ENCODE data around the gene RNU7-1. TPM values are rescaled to one million over a fixed set of nuclear protein-coding genes. Genes with fewer than 3 reads are reported as not detected.
A peak's percentile ranks its signal among the peaks of the same experiment; 100 is the strongest.

Gene RNU7-1
- total RNA-seq, 1 experiment from 2014 or later = not detected

DNA sequence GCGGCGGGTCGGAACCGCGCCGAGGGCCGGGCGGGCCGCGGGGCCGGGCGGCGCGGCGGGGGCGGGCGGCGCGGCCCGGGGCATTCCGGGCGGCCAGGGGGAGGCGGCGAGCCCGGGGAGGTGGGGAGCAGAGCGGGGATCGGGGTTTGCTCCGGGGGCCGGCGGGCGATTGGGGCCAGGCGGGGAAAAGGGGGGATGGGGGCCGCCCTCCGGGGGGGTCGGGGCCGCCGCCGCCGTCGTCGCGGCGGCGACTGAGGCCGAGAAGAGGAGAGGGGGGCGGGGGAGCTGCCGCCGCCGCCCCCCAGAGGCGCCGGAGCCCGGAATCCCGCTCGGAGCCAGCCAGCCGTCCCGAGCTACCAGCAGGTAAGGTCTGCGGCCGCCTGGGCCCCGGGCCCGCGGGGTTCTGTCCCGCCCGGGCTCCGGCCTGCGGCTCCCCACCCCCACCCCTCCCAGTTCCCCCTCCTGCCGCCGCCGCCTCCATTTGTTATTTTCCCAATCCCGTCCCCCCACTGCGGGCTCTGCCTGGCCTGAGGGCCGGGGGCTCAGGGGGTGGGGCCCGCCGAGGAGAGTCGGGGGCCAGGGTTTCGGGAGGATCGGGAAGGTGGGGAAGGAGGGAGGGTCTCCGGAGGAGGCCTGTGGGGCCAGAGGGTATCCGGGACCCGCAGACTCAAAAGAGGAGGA lies 15.5 kb upstream of the RNU7-1 start:
- Mint-ChIP-seq H3K4me1 (peaks cover 58% of the 10 kb centered on the region), H3K27me3 (ENCODE audit: low read depth) (no peaks in the 10 kb centered on the region), H3K9me3 (no peaks in the 10 kb centered on the region), H3K27ac (peak overlapping the region; percentile 75; the same call in 1 of the 2 replicates), H3K36me3 (peaks cover 8% of the 10 kb centered on the region), H3K4me3 (peak overlapping the region; percentile 94)
- CTCF ChIA-PET = interaction anchor here (0.9 to 6.6 kb wide), 5 partner anchors 9 to 59 kb away, joined by 3 to 93 read pairs (median 9); partner anchors contain the start of genes C12orf57 and RNU7-1
- DNase-seq (ENCODE audit: low spot score) = no peak
- ATAC-seq = no peak
- POLR2A ChIA-PET = interaction anchor here (1.0 to 2.0 kb wide), 3 partner anchors 10 to 60 kb away, joined by 3 to 7 read pairs (median 4); no protein-coding TSS in a partner anchor
- TF ChIP-seq, protein P1, sequence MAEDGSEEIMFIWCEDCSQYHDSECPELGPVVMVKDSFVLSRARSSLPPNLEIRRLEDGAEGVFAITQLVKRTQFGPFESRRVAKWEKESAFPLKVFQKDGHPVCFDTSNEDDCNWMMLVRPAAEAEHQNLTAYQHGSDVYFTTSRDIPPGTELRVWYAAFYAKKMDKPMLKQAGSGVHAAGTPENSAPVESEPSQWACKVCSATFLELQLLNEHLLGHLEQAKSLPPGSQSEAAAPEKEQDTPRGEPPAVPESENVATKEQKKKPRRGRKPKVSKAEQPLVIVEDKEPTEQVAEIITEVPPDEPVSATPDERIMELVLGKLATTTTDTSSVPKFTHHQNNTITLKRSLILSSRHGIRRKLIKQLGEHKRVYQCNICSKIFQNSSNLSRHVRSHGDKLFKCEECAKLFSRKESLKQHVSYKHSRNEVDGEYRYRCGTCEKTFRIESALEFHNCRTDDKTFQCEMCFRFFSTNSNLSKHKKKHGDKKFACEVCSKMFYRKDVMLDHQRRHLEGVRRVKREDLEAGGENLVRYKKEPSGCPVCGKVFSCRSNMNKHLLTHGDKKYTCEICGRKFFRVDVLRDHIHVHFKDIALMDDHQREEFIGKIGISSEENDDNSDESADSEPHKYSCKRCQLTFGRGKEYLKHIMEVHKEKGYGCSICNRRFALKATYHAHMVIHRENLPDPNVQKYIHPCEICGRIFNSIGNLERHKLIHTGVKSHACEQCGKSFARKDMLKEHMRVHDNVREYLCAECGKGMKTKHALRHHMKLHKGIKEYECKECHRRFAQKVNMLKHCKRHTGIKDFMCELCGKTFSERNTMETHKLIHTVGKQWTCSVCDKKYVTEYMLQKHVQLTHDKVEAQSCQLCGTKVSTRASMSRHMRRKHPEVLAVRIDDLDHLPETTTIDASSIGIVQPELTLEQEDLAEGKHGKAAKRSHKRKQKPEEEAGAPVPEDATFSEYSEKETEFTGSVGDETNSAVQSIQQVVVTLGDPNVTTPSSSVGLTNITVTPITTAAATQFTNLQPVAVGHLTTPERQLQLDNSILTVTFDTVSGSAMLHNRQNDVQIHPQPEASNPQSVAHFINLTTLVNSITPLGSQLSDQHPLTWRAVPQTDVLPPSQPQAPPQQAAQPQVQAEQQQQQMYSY (CRISPR knock-in tag; IDR thresholded peaks at IDR 0.05) = no peak
- TF ChIP-seq, protein P2, sequence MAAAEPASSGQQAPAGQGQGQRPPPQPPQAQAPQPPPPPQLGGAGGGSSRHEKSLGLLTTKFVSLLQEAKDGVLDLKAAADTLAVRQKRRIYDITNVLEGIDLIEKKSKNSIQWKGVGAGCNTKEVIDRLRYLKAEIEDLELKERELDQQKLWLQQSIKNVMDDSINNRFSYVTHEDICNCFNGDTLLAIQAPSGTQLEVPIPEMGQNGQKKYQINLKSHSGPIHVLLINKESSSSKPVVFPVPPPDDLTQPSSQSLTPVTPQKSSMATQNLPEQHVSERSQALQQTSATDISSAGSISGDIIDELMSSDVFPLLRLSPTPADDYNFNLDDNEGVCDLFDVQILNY (CRISPR knock-in tag; IDR thresholded peaks at IDR 0.05) = no peak
- TF ChIP-seq ELF4 (CRISPR knock-in tag; IDR thresholded peaks at IDR 0.05; ENCODE audit: low read depth) (no peak), JUN (CRISPR knock-in tag; IDR thresholded peaks at IDR 0.05) (no peak), SP1 (CRISPR knock-in tag; conservative IDR thresholded peaks at IDR 0.05) (no peak), TEAD1 (CRISPR knock-in tag; IDR thresholded peaks at IDR 0.05) (no peak)

DNA sequence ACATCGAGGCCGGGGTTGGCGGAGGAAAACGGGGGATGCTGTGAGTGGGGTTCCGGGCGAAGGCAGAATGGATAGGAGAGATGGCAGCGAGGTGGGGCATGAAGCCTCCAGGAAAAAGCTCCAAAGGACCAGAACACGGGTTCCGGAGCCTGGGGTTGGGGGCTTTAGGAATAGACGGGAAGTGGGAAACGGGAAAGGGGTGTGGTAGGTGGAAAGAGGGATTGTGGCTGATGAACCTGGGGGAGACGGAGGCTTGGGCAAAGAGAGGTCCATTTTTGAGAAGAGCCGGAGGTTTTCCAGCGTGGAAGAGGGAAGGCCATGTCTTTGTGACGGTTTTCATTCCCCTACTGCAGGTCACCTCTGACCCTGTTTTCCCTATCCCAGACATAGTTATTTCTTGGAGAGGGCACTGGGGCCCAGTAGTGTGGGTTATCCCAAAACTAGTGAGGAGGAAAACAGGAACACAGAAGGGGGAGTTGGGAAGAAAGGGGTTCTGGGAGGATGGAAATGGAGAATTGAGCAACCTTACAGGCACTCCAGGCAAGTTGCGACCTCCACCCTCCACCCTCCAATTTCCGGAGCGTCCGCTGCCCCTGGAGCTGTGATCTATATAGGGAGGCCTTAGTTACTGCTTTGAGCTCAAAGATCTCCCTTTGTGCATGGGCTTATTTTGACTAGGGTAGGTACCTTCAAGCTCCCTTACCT lies 14.8 kb upstream of the RNU7-1 start:
- ChIA-PET POLR2A (interaction anchor here (1.0 to 2.0 kb wide), 4 partner anchors 9 to 60 kb away, joined by 3 to 8 read pairs (median 6); partner anchors contain the start of genes C12orf57 and RNU7-1), CTCF (interaction anchor here (0.9 to 6.6 kb wide), 8 partner anchors 8 to 90 kb away, joined by 3 to 93 read pairs (median 8); partner anchors contain the start of genes C12orf57, ENO2, LPCAT3 and RNU7-1)
- Mint-ChIP-seq H3K4me1 (peaks cover 58% of the 10 kb centered on the region), H3K27me3 (ENCODE audit: low read depth) (no peaks in the 10 kb centered on the region), H3K4me3 (peak overlapping the region; percentile 94), H3K36me3 (peaks cover 13% of the 10 kb centered on the region), H3K27ac (peak overlapping the region; percentile 75), H3K9me3 (no peaks in the 10 kb centered on the region)
- ATAC-seq = no peak
- no peak for DNase-seq (ENCODE audit: low spot score)
- TF ChIP-seq, protein P3, sequence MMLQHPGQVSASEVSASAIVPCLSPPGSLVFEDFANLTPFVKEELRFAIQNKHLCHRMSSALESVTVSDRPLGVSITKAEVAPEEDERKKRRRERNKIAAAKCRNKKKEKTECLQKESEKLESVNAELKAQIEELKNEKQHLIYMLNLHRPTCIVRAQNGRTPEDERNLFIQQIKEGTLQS (CRISPR knock-in tag; conservative IDR thresholded peaks at IDR 0.05) = no peak
- TF ChIP-seq, protein P4, sequence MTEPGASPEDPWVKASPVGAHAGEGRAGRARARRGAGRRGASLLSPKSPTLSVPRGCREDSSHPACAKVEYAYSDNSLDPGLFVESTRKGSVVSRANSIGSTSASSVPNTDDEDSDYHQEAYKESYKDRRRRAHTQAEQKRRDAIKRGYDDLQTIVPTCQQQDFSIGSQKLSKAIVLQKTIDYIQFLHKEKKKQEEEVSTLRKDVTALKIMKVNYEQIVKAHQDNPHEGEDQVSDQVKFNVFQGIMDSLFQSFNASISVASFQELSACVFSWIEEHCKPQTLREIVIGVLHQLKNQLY (CRISPR knock-in tag; IDR thresholded peaks at IDR 0.05) = no peak
- TF ChIP-seq, protein P5, sequence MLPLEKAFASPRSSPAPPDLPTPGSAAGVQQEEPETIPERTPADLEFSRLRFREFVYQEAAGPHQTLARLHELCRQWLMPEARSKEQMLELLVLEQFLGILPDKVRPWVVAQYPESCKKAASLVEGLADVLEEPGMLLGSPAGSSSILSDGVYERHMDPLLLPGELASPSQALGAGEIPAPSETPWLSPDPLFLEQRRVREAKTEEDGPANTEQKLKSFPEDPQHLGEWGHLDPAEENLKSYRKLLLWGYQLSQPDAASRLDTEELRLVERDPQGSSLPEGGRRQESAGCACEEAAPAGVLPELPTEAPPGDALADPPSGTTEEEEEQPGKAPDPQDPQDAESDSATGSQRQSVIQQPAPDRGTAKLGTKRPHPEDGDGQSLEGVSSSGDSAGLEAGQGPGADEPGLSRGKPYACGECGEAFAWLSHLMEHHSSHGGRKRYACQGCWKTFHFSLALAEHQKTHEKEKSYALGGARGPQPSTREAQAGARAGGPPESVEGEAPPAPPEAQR (CRISPR knock-in tag; IDR thresholded peaks at IDR 0.05) = no peak
- TF ChIP-seq MYBL2 (CRISPR knock-in tag; IDR thresholded peaks at IDR 0.05) = no peak
- TF ChIP-seq, protein P6, sequence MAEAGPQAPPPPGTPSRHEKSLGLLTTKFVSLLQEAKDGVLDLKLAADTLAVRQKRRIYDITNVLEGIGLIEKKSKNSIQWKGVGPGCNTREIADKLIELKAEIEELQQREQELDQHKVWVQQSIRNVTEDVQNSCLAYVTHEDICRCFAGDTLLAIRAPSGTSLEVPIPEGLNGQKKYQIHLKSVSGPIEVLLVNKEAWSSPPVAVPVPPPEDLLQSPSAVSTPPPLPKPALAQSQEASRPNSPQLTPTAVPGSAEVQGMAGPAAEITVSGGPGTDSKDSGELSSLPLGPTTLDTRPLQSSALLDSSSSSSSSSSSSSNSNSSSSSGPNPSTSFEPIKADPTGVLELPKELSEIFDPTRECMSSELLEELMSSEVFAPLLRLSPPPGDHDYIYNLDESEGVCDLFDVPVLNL (CRISPR knock-in tag; IDR thresholded peaks at IDR 0.05; ENCODE audit: borderline replicate concordance, low read depth) = no peak
- TF ChIP-seq CREM (CRISPR knock-in tag; IDR thresholded peaks at IDR 0.05) = no peak
- no peak for TF ChIP-seq TP53 (CRISPR knock-in tag; IDR thresholded peaks at IDR 0.05)

All from WTC11 (cell line).